Right lobe of liver (tissue), 4 donors: Measurements from ENCODE around the gene CYP4F12.

Experiments used
- CTCF ChIP-seq, 4 donors: fragments of 200-600 bp in 3 of 4; fragments of 450-650 bp in 1 of 4; IDR thresholded peaks; one replicate each; pipeline versions ENCODE4 v1.5.1 to v1.8.0; 2016 to 2022; ENCODE audit warnings: antibody characterized with exemption in 4 of 4, mild to moderate bottlenecking in 2 of 4
- POLR2A ChIP-seq: fragments of 450-650 bp; IDR thresholded peaks from one replicate; pipeline ENCODE4 v1.6.1; 2017; ENCODE audit warnings: antibody characterized with exemption, mild to moderate bottlenecking
- donor health status: DM: no; HTN: no; CAD: no.
- donor health status: DM: no; HTN: no; CAD: no.
- donor health status: DM: no; HTN: yes; CAD: no.

DNA sequence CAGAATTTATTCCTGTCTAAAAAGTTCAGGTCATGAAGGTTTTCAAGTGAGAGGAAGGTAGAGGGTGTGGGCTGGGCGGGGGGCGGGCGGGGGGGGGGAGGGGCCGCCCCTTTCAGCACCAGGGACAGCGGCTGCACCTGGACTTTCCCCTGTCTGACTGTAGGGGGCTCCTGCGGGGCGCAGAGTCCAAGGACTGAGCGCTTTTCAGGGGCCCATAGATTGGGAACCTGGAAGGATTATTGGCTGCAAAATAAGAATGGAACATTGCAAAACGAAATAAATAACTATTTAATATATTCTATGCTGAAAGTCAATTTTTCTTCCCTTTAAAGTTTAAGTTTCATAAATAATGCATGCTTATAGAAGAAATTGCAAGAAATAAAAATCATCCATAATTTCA is 41.1 kb upstream of the CYP4F12 start:
- TF ChIP-seq CTCF (IDR thresholded peaks at IDR 0.05) = peak; percentile 30 to 59 (median 44)
- TF ChIP-seq POLR2A = no peak
